HCEC 1CT (cell line): ENCODE data around the gene DESI1.
"Not testable (repeated sequence)": the region's sequence is repeated elsewhere in the genome, so short reads cannot be mapped to it uniquely, and the experiment has no call there.

Experiments
- DNase-seq: peaks from one replicate; pipeline ENCODE4 v3.0.0-alpha.2; 2017

The DESI1 gene

GRCh38 chr22:41620589-41621098 lies at the start of gene DESI1:
Gene DESI1, minus strand, starts transcription at chr22:41621043. Its CDS starts 204 bp downstream, at chr22:41620839.
- DNase-seq = no peak

GRCh38 chr22:41668971-41669911 lies 48.4 kb upstream of the DESI1 start:
- peak; percentile 82 for DNase-seq

- no peak for DNase-seq
Observed at GRCh38 chr22:41664951-41665350, 44.1 kb upstream of the DESI1 start.

- no peak for DNase-seq
Observed at GRCh38 chr22:41664490-41664889, 43.6 kb upstream of the DESI1 start.

GRCh38 chr22:41663594-41663993 lies 42.8 kb upstream of the DESI1 start:
- DNase-seq = not testable (repeated sequence)

- no peak for DNase-seq
Observed at GRCh38 chr22:41661713-41662112, 40.9 kb upstream of the DESI1 start.

- no peak for DNase-seq
Observed at GRCh38 chr22:41661088-41661487, 40.2 kb upstream of the DESI1 start.

- no peak for DNase-seq
Observed at GRCh38 chr22:41660416-41660815, 39.6 kb upstream of the DESI1 start.

GRCh38 chr22:41659941-41660340 lies 39.1 kb upstream of the DESI1 start:
- DNase-seq = no peak

- no peak for DNase-seq
Observed at GRCh38 chr22:41658869-41659268, 38.0 kb upstream of the DESI1 start.

GRCh38 chr22:41657709-41658108 lies 36.9 kb upstream of the DESI1 start:
- no peak for DNase-seq

GRCh38 chr22:41656556-41656955 lies 35.7 kb upstream of the DESI1 start:
- no peak for DNase-seq

- DNase-seq = no peak
Observed at GRCh38 chr22:41654322-41654721, 33.5 kb upstream of the DESI1 start.

GRCh38 chr22:41650821-41651220 lies 30.0 kb upstream of the DESI1 start:
- DNase-seq = no peak

GRCh38 chr22:41650229-41650628 lies 29.4 kb upstream of the DESI1 start:
- DNase-seq = no peak

- DNase-seq = peak; percentile 17
Observed at GRCh38 chr22:41648432-41648831, 27.6 kb upstream of the DESI1 start.

GRCh38 chr22:41647771-41648170 lies 26.9 kb upstream of the DESI1 start:
- no peak for DNase-seq

GRCh38 chr22:41642331-41643110 lies 21.7 kb upstream of the DESI1 start:
- peak; percentile 15 for DNase-seq

- no peak for DNase-seq
Observed at GRCh38 chr22:41641854-41642253, 21.0 kb upstream of the DESI1 start.

- no peak for DNase-seq
Observed at GRCh38 chr22:41638748-41639147, 17.9 kb upstream of the DESI1 start.

GRCh38 chr22:41638124-41638523 lies 17.3 kb upstream of the DESI1 start:
- DNase-seq = no peak

GRCh38 chr22:41637623-41638022 lies 16.8 kb upstream of the DESI1 start:
- DNase-seq = not testable (repeated sequence)

GRCh38 chr22:41636467-41636866 lies 15.6 kb upstream of the DESI1 start:
- peak; percentile 46 for DNase-seq

GRCh38 chr22:41634610-41635009 lies 13.8 kb upstream of the DESI1 start:
- DNase-seq = not testable (repeated sequence)
